HEK293 (cell line): ENCODE data around the gene PDE8B.

ENCODE experiments used
- CTCF ChIP-seq: fragments of 450-650 bp; formaldehyde crosslinking; IDR thresholded peaks from 2 replicates; pipeline ENCODE4 v1.5.1; 2016; ENCODE audit warnings: missing biosample characterization, missing genetic modification characterization
- KLF16 ChIP-seq: fragments of 450-650 bp; formaldehyde crosslinking; IDR thresholded peaks from 2 replicates; pipeline ENCODE4 v1.5.1; 2017; ENCODE audit warnings: missing biosample characterization, missing genetic modification characterization
- ZNF585B ChIP-seq: fragments of 450-650 bp; formaldehyde crosslinking; IDR thresholded peaks from 2 replicates; pipeline ENCODE4 v1.5.1; 2016; ENCODE audit warnings: missing biosample characterization, missing genetic modification characterization

GRCh38 chr5:77230727-77231470 is 20.4 kb downstream of the PDE8B start:
- no peak for TF ChIP-seq CTCF
- TF ChIP-seq KLF16 (tag by site-specific recombination), result no peak
- TF ChIP-seq ZNF585B (tag by site-specific recombination), result no peak
